WTC11 (cell line): Measurements from ENCODE around the gene CEP20. TPM values are rescaled to one million over a fixed set of nuclear protein-coding genes. Genes with fewer than 3 reads are reported as not detected.

Experiments
- ATAC-seq: fragments of 200-7000 bp; cut with Tn5 transposase; 2 replicates; pipeline ENCODE4 v1.10.0; 2021; ENCODE audit warnings: mild to moderate bottlenecking, moderate library complexity
- CTCF ChIA-PET: fragments of 300-600 bp; sonication (Branson Sonifier 250); formaldehyde crosslinking; loops from one replicate; lab custom pipeline; 2021; ENCODE audit warnings: antibody characterized with exemption; lab: Charles Lee
- POLR2A ChIA-PET: fragments of 350-600 bp; sonication (Branson Sonifier 250); formaldehyde crosslinking; loops from one replicate; lab custom pipeline; 2021; ENCODE audit warnings: antibody characterized with exemption; lab: Charles Lee
- DNase-seq: peaks from one replicate; pipeline ENCODE4 v3.0.0; 2021; ENCODE audit warnings: low spot score
- H3K27ac Mint-ChIP-seq: 2 replicates; pipeline ENCODE4 v1.8.0; 2021; ENCODE audit warnings: mixed read lengths
- H3K27me3 Mint-ChIP-seq: 2 replicates; pipeline ENCODE4 v1.8.0; 2021; ENCODE audit warnings: low read depth, mild to moderate bottlenecking, moderate library complexity, mixed read lengths
- H3K36me3 Mint-ChIP-seq: 2 replicates; pipeline ENCODE4 v1.8.0; 2021; ENCODE audit warnings: mixed read lengths
- H3K4me1 Mint-ChIP-seq: 2 replicates; pipeline ENCODE4 v1.8.0; 2022; ENCODE audit warnings: mixed read lengths
- H3K4me3 Mint-ChIP-seq: 2 replicates; pipeline ENCODE4 v1.8.0; 2021; ENCODE audit warnings: mild to moderate bottlenecking, moderate library complexity, mixed read lengths
- H3K9me3 Mint-ChIP-seq: 2 replicates; pipeline ENCODE4 v1.8.0; 2021; ENCODE audit warnings: mixed read lengths
- AFF4 ChIP-seq: sonication (generic); formaldehyde crosslinking; IDR thresholded peaks from 2 replicates; pipeline ENCODE4 v1.8.1; 2023; ENCODE audit warnings: mild to moderate bottlenecking, missing genetic modification reagents, borderline replicate concordance
- EMX1 ChIP-seq: fragments of 250-450 bp; sonication (Bioruptor Pico); IDR thresholded peaks from 2 replicates; pipeline ENCODE4 v1.8.0; 2021; ENCODE audit warnings: mild to moderate bottlenecking
- ESRRA ChIP-seq: sonication (generic); formaldehyde crosslinking; IDR thresholded peaks from 2 replicates; pipeline ENCODE4 v1.8.1; 2022; ENCODE audit warnings: mild to moderate bottlenecking, missing genetic modification reagents, borderline replicate concordance
- FOXJ3 ChIP-seq: sonication (generic); formaldehyde crosslinking; IDR thresholded peaks from 2 replicates; pipeline ENCODE4 v1.9.0; 2021; ENCODE audit warnings: missing genetic modification reagents, mild to moderate bottlenecking, borderline replicate concordance
- FOXP4 ChIP-seq: sonication (generic); formaldehyde crosslinking; IDR thresholded peaks from 2 replicates; pipeline ENCODE4 v1.8.0; 2022; ENCODE audit warnings: mild to moderate bottlenecking, missing genetic modification reagents
- HMGXB4 ChIP-seq: sonication (generic); formaldehyde crosslinking; IDR thresholded peaks from 2 replicates; pipeline ENCODE4 v1.8.1; 2023; ENCODE audit warnings: mild to moderate bottlenecking, moderate library complexity, missing genetic modification reagents
- JUN ChIP-seq: sonication (generic); formaldehyde crosslinking; IDR thresholded peaks from 2 replicates; pipeline ENCODE4 v1.8.0; 2023; ENCODE audit warnings: mild to moderate bottlenecking, missing genetic modification reagents
- MLX ChIP-seq: sonication (generic); formaldehyde crosslinking; IDR thresholded peaks from 2 replicates; pipeline ENCODE4 v1.8.1; 2023; ENCODE audit warnings: mild to moderate bottlenecking, missing genetic modification reagents, moderate library complexity
- MXD4 ChIP-seq: fragments of 250-450 bp; sonication (Bioruptor Pico); IDR thresholded peaks from 2 replicates; pipeline ENCODE4 v1.8.0; 2021; ENCODE audit warnings: mild to moderate bottlenecking, moderate library complexity, borderline replicate concordance
- PREB ChIP-seq: sonication (generic); formaldehyde crosslinking; IDR thresholded peaks from 2 replicates; pipeline ENCODE4 v1.8.1; 2022; ENCODE audit warnings: mild to moderate bottlenecking, missing genetic modification reagents, moderate library complexity, borderline replicate concordance
- SMAD4 ChIP-seq: sonication (generic); formaldehyde crosslinking; IDR thresholded peaks from 2 replicates; pipeline ENCODE4 v1.8.0; 2022; ENCODE audit warnings: mild to moderate bottlenecking, missing genetic modification reagents
- SOX15 ChIP-seq: fragments of 250-450 bp; sonication (Bioruptor Pico); IDR thresholded peaks from 2 replicates; pipeline ENCODE4 v1.9.0; 2021; ENCODE audit warnings: mild to moderate bottlenecking
- TCF7 ChIP-seq: sonication (generic); formaldehyde crosslinking; IDR thresholded peaks from 2 replicates; pipeline ENCODE4 v1.8.0; 2022; ENCODE audit warnings: mild to moderate bottlenecking, low read depth, missing genetic modification reagents, moderate library complexity
- USF1 ChIP-seq: sonication (generic); formaldehyde crosslinking; IDR thresholded peaks from 2 replicates; pipeline ENCODE4 v1.8.0; 2022; ENCODE audit warnings: mild to moderate bottlenecking, missing genetic modification reagents
- ZMAT4 ChIP-seq: fragments of 250-450 bp; sonication (Bioruptor Pico); IDR thresholded peaks from 2 replicates; pipeline ENCODE4 v1.9.0; 2021; ENCODE audit warnings: mild to moderate bottlenecking
- ZNF121 ChIP-seq: sonication (generic); formaldehyde crosslinking; IDR thresholded peaks from 2 replicates; pipeline ENCODE4 v1.8.0; 2023; ENCODE audit warnings: missing genetic modification reagents
- ZNF138 ChIP-seq: sonication (generic); formaldehyde crosslinking; conservative IDR thresholded peaks from 2 replicates; pipeline ENCODE4 v1.8.1; 2022; ENCODE audit warnings: mild to moderate bottlenecking, moderate library complexity, missing genetic modification reagents
- ZNF219 ChIP-seq: sonication (generic); formaldehyde crosslinking; IDR thresholded peaks from 2 replicates; pipeline ENCODE4 v1.8.0; 2023; ENCODE audit warnings: missing genetic modification reagents, mild to moderate bottlenecking, borderline replicate concordance
- ZNF263 ChIP-seq: sonication (generic); formaldehyde crosslinking; IDR thresholded peaks from 2 replicates; pipeline ENCODE4 v1.8.1; 2022; ENCODE audit warnings: low read depth, mild to moderate bottlenecking, moderate library complexity, missing genetic modification reagents
- ZNF671 ChIP-seq: fragments of 250-450 bp; sonication (Bioruptor Pico); IDR thresholded peaks from 2 replicates; pipeline ENCODE4 v1.8.0; 2021; ENCODE audit warnings: mild to moderate bottlenecking
- total RNA-seq: library from RNA; stranded (reverse); gene quantifications from 3 replicates; pipeline ENCODE4 v1.2.3, GENCODE V29; 2021

The CEP20 gene
- total RNA-seq, 1 experiment from 2014 or later = 39.1 TPM

GRCh38 chr16:15880434-15881308 is 7.7 kb downstream of the CEP20 start:
- Mint-ChIP-seq H3K36me3 (peaks cover 30% of the 10 kb centered on the region), H3K27ac (no peak overlapping the region), H3K4me3 (no peak overlapping the region), H3K27me3 (no peaks in the 10 kb centered on the region), H3K4me1 (no peaks in the 10 kb centered on the region), H3K9me3 (no peaks in the 10 kb centered on the region)
- TF ChIP-seq ZNF263 (CRISPR knock-in tag) (no peak), SOX15 (CRISPR knock-in tag) (no peak), AFF4 (no peak), TCF7 (no peak), ZMAT4 (CRISPR knock-in tag) (no peak), ZNF138 (CRISPR knock-in tag) (no peak), MXD4 (CRISPR knock-in tag) (no peak), FOXJ3 (CRISPR knock-in tag) (no peak), ESRRA (CRISPR knock-in tag) (no peak), ZNF219 (CRISPR knock-in tag) (no peak), FOXP4 (CRISPR knock-in tag) (no peak), ZNF671 (CRISPR knock-in tag) (no peak), SMAD4 (CRISPR knock-in tag) (no peak), USF1 (CRISPR knock-in tag) (no peak), ZNF121 (CRISPR knock-in tag) (no peak)
- ChIA-PET CTCF (no interaction called here), POLR2A (no interaction called here)
- no peak for DNase-seq
- no peak for ATAC-seq

GRCh38 chr16:15879255-15879811 is 9.1 kb downstream of the CEP20 start:
- no peaks in the 10 kb centered on the region for H3K4me1 Mint-ChIP-seq
- no peak for ATAC-seq
- H3K27me3 Mint-ChIP-seq = no peaks in the 10 kb centered on the region
- H3K36me3 Mint-ChIP-seq = peaks cover 30% of the 10 kb centered on the region
- ChIA-PET CTCF (no interaction called here), POLR2A (interaction anchor here (1.6 kb wide), 1 partner anchor 9 kb away, joined by 5 read pairs; the partner anchor contains the start of gene CEP20)
- peak overlapping the region; percentile 64; the same call in 1 of the 2 replicates for H3K27ac Mint-ChIP-seq
- no peak for DNase-seq
- no peak overlapping the region for H3K4me3 Mint-ChIP-seq
- no peaks in the 10 kb centered on the region for H3K9me3 Mint-ChIP-seq
- TF ChIP-seq MLX (CRISPR knock-in tag) = no peak
- no peak for TF ChIP-seq EMX1
- no peak for TF ChIP-seq PREB (CRISPR knock-in tag)
- no peak for TF ChIP-seq JUN (CRISPR knock-in tag)
- TF ChIP-seq SMAD4 (CRISPR knock-in tag) = no peak
- TF ChIP-seq HMGXB4 (CRISPR knock-in tag) = no peak
